Adrenal gland (tissue), 5 donors: ENCODE results near the gene SAMD9L.

Experiments used
- CTCF ChIP-seq, 6 experiments: fragments of 450-650 bp in 4 of 6; fragments of 200-600 bp in 2 of 6; sonication (generic) in 1 of 6; IDR thresholded peaks; 1 replicate in 5 of 6; 2 replicates in 1 of 6; pipeline versions ENCODE4 v1.5.1 to v1.8.0; 2016 to 2021; ENCODE audit warnings: antibody characterized with exemption in 6 of 6, mild to moderate bottlenecking in 2 of 6, moderate library complexity in 1 of 6
- POLR2A ChIP-seq, 2 donors: fragments of 450-650 bp; IDR thresholded peaks; one replicate each; pipeline ENCODE4 v1.6.1; 2017; ENCODE audit warnings: antibody characterized with exemption in 2 of 2, mild to moderate bottlenecking in 2 of 2, moderate library complexity in 1 of 2
- donor health status: DM: no; HTN: no; CAD: no.

- TF ChIP-seq CTCF (IDR thresholded peaks at IDR 0.05) = no peak
- TF ChIP-seq POLR2A (IDR thresholded peaks at IDR 0.05) = no peak
Measured at GRCh38 chr7:93165447-93165846, 17.3 kb upstream of the SAMD9L start.
